ENCODE results near the gene CDON. TPM values are rescaled to one million over a fixed set of nuclear protein-coding genes. Genes with fewer than 3 reads are reported as not detected.

The CDON gene
- total RNA-seq, 1 donor from 2014 or later: 7.7 TPM

GRCh38 chr11:125946712-125947418 is 115.8 kb downstream of the CDON start:
- DNase-seq (ENCODE audit: extremely low read depth, low read depth, low spot score): no peak

DNA sequence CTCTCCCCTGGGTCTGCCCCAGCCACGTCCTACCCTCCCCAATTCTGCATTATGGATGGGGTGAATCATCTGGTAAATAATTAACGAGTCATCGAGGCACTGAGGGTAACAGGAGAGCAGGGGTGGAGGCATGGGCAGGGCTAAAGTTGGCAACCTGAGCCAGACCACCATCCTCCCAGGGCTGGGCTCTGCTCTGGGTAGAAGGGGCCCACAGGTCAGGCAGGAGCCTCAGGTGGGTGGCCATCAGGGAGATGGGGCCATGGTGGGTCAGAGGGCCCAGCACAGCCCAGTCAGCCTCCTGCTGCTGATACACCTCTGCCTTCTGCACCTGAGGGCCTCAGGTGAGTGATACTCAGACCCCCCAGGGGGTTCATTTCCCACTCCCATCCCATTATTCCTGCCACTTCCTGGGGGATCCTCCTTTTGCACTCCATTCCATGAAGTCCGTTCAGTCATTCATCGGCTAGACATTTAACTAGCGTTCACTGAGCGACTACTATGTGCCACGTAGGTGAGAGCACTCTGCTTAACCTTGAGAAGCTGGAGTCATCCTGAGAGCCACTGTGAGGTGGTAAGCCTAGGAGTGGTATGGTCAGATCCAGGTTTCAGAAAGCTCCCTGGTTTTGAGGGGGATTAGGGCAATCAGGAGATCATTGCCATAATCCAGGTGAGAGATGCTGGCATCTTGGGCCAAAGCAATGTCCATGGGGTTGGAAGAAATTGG is 116.7 kb downstream of the CDON start, which contains the start of gene VSIG10L2:
TSS of gene VSIG10L2 (plus strand) at position 248 of the 724 bp plus-strand sequence. CDS start at position 260, 12 bp downstream.
- DNase-seq (ENCODE audit: extremely low read depth, low read depth, low spot score): no peak

- no peak for DNase-seq (ENCODE audit: extremely low read depth, low read depth, low spot score)
Observed at GRCh38 chr11:125945011-125945796, 117.5 kb downstream of the CDON start.

DNA sequence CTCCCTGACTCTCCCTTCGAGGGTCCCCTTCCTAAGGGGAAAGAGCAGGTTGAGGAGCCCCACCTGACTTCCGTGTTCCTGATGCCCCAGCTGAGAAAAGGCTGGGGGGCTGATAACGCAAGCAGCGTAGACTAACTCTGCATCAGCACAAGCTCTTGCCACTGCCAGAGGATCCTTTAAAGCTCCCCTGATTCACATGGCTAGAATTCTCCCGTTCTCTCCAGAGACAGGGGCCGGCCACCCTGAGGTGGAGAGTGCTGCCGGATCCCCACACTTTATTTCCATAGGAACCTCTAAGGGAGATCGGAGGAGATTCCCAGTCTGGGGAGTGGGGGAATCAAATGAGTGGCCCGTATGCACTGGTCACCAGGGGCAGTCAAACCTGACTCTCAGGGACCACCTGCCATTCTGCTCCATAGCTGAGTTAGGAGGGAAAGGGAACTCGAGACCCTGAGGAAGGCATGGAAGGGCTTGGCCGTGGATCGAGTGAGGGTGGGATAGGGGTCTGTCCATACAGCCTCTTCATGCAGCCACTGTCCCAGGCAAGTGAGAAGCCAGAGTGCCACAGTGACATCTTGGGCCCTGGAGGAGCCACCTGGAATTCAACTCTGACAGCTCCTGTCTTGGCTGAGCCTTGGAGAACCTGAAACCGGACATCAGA is 118.2 kb downstream of the CDON start:
- DNase-seq (ENCODE audit: extremely low read depth, low read depth, low spot score): no peak

DNA sequence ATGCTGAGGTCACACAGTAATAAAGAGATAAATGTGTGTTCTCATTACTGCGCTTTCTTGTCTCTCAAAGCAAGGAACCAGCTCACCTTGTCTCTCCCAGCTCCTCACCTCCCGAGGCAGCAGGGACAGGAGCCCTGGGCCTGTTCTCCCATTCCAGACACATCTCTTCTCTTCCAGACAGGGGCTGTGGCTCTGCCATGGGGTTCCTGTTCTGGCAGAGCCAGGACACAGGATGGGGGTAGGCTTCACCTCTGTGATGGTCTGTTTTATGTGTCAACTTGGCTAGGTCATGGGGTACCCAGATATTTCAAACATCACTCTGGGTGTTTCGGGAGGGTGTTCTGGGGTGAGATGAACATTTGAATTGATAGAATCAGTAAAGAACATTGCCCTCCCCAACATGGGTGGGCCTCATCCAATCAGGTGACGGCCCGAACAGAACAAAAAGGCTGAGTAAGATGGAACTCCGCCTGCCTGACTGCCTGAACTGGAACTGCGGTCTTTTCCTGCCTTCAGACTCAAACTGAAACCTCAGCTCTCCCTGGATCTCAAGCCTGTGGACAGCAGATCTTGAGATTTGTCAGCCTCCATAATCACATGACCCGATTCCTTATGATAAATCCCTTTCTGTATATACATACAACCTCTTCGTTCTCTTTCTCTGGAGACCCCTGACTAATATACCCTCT is 118.9 kb downstream of the CDON start:
- DNase-seq (ENCODE audit: extremely low read depth, low read depth, low spot score): no peak

DNA sequence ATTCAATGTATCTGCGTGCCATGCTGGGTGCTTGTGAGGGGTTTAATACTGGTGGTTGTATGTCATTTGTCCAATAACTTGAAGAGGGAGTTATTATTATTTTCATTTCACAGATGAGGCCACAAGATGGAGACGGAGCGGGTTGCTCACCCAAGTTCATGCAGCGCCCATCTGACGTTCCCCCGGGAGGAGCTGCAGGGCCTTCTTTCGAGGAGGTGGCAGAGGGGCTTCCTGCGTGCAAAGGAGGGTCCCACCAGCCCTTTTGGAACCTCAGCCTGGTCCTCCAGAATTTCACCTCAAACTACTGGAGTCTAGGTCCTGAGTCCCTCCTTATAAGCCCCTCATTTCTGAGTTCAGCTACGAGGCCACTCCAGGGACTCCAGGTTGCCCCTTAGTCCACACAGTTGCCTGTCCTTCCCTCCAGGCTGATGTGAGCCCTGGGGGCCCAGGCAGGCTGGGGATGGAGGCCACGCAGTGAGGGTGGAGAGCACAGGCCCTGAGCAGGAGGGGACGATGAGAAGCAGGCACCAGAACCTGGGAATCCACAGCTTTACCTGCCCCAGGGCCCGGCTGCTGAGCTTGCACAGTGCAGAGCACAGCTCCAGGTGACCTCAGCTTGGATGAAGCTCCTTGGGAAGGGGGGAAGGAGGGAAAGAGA is 119.8 kb downstream of the CDON start:
- DNase-seq (ENCODE audit: extremely low read depth, low read depth, low spot score): no peak

GRCh38 chr11:125941619-125942611 is 120.8 kb downstream of the CDON start:
- DNase-seq (ENCODE audit: extremely low read depth, low read depth, low spot score): no peak

DNA sequence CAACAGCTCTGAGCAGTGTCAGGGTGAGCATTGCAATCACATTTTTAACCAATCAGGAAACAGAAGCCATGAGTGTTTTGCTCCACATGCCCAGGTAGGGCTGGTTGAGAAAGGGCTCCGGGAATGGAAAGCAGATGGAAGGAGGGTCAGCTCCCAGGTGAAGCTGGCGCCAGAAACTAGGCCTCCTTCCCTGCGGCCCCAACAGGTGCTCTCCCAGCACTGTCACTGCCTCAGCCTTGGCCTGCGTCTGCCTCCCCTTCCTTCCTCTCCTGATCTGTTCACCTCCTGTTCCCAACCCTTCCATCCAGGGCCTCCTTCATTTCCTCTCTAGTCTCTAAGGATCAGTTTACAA is 121.4 kb downstream of the CDON start:
- DNase-seq (ENCODE audit: extremely low read depth, low read depth, low spot score): no peak

GRCh38 chr11:125940145-125940544 is 122.5 kb downstream of the CDON start:
- DNase-seq (ENCODE audit: extremely low read depth, low read depth, low spot score): no peak

GRCh38 chr11:125939081-125939521 is 123.6 kb downstream of the CDON start:
- no peak for DNase-seq (ENCODE audit: extremely low read depth, low read depth, low spot score)

DNA sequence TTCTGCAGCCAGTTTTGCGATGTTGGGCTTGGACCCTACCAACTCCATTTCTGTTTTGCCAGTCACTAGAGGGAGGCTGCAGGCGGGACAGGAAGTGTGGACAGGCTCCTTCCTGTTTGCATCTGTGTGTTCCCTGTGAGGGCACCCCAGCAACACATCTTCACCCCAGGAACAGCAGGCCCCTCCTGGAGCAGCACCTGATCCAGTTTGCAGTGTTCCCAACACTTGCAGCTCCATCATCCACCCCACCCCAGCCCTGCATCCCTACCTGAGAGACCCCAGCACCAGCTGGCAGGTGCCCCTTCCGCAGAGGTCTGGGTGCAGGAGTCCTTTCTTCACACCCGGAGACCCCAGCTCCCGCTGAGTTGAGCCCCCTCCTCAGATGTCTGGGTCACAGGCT is 124.2 kb downstream of the CDON start:
- DNase-seq (ENCODE audit: extremely low read depth, low read depth, low spot score): no peak

DNA sequence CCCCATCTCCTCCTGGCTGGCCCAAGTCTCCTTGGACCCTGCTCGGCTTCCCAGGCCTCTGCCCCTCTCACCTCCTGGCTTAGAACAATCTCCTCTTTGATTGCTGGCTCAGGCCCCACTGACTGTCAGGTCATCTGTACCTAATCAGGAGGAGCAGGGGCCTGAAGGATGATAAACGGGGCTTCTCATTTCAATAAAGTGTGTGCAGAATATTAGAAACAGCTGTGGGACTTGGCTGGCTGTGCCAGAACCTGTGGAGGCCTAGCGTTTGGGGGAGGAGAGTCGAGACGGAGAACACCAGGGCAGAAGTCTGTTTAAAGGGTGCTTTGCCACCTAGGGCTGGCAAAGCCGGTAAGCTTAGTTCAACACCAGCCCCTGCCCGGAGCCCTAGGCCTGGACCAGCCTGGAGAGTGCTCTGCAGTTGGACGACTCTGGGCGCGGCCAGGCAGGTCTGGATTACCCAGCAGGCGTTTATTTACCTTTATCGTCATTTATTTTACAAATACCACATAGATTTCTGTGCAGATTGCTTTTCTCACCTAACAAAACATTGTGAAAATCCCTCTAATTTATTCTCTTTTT is 127.0 kb downstream of the CDON start:
- no peak for DNase-seq (ENCODE audit: extremely low read depth, low read depth, low spot score)

DNA sequence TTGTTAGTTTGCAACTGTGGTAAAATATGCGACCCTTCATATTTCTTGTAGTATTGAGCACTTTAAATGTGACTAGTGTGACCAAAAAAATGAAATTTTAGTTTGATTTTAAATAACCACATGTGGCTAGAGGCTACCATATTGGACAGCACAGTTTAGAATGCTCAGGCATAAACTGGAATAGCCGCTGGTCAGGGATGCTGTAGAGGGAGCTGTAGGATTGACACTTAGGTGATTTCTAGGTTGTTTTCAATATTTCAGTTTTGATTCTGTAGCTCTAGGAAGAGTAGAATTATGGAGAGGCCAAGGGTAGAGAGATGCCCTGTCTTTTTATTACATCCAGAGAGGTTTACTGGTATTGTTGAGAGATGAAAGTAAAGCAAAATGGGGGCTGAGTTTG is 127.6 kb downstream of the CDON start:
- no peak for DNase-seq (ENCODE audit: extremely low read depth, low read depth, low spot score)

DNA sequence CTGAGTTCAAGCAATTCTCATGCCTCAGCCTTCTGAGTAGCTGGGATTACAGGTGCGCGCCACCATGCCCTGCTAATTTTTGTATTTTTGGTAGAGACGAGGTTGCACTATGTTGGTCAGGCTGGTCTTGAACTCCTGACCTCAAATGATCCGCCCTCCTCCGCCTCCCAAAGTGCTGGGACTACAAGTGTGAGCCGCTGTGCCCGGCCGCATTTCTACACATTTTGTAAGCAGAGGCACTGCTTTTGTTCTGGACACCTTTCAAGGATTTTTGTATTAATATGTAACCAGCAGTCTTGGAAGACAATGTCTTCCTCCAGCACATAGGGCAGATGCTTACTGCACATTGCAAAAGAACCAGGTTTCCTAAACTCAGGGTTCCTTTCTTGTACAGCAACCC is 128.2 kb downstream of the CDON start:
- DNase-seq (ENCODE audit: extremely low read depth, low read depth, low spot score): no peak

GRCh38 chr11:125933030-125933813 is 129.4 kb downstream of the CDON start:
- DNase-seq (ENCODE audit: extremely low read depth, low read depth, low spot score): no peak

DNA sequence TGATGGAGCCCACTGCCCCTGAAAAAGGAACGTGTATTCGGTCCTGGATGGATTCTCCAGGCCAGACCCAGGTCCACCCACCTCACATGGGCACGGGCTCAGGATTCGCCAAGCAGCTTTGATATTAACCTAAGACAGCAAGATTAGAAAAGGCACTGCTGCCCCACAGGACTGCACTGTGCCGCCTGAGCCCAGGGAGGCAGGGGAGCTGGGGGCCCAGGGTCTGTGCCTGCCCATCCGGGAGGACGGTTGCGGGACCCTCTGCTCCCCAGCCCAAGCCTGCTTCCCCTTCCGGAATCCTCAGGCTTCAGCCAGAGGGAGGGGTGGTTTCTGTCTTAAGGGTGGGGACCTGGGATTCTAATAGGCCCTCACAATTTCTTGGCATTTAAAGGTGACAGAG is 130.4 kb downstream of the CDON start:
- no peak for DNase-seq (ENCODE audit: extremely low read depth, low read depth, low spot score)

DNA sequence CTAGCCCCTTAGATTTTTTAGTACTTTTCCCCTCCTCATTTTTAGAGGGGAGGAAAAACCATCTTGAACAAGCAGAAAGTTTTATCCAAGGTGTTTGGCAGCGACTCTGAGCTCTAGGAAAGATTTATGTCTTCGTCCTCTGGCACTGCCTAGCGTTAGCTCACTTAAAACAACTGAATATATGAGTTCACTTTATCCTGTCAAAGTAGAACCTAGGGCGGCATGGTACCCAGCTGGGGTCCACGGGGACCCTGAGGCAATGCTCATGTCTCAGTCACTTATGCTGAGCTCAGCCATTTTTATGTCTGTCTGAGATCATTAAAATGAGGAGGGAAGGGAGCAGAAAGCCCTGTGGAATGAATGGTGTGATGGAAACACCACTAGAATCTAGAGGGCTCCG is 131.0 kb downstream of the CDON start:
- no peak for DNase-seq (ENCODE audit: extremely low read depth, low read depth, low spot score)

- no peak for DNase-seq (ENCODE audit: extremely low read depth, low read depth, low spot score)
Observed at GRCh38 chr11:125931116-125931515, 131.6 kb downstream of the CDON start.

All from glomerular endothelial cell (primary cell).